Mesenchymal stem cell (in vitro differentiated cells and primary cell): ENCODE data around the gene PGGT1B. TPM values are rescaled to one million over a fixed set of nuclear protein-coding genes. Genes with fewer than 3 reads are reported as not detected.

ENCODE experiments used
- DNase-seq: peaks from one replicate; pipeline ENCODE4 v3.0.0-alpha.2; 2013
- H2AFZ ChIP-seq: one replicate; pipeline ENCODE4 v1.6.1; 2013; ENCODE audit warnings: low read depth, mild to moderate bottlenecking, control low read depth, inconsistent platforms, low read length, moderate library complexity
- H2AK5ac ChIP-seq: 2 replicates; pipeline ENCODE4 v1.6.1; 2013; ENCODE audit warnings: low read length, moderate library complexity, mild to moderate bottlenecking, inconsistent platforms; ENCODE audit not compliant: severe bottlenecking
- H2BK120ac ChIP-seq: one replicate; pipeline ENCODE4 v1.6.1; 2013; ENCODE audit warnings: low read depth, mild to moderate bottlenecking, inconsistent platforms, low read length, moderate library complexity
- H2BK12ac ChIP-seq, 2 experiments: one replicate each; pipeline ENCODE4 v1.6.1; 2013; ENCODE audit warnings: inconsistent platforms in 2 of 2, low read length in 2 of 2, mild to moderate bottlenecking in 2 of 2, moderate library complexity in 2 of 2, control low read depth in 1 of 2
- H2BK15ac ChIP-seq: one replicate; pipeline ENCODE4 v1.6.1; 2013; ENCODE audit warnings: mild to moderate bottlenecking, low read depth, inconsistent platforms; ENCODE audit not compliant: poor library complexity, severe bottlenecking
- H2BK5ac ChIP-seq: 2 replicates; pipeline ENCODE4 v1.6.1; 2013; ENCODE audit warnings: low read depth, mild to moderate bottlenecking, low read length, control low read depth, inconsistent platforms; ENCODE audit not compliant: poor library complexity, severe bottlenecking
- H3K14ac ChIP-seq, 2 experiments: one replicate each; pipeline ENCODE4 v1.6.1; 2013; ENCODE audit warnings: inconsistent platforms in 2 of 2, low read length in 2 of 2, control low read depth in 1 of 2, mild to moderate bottlenecking in 1 of 2, moderate library complexity in 1 of 2
- H3K18ac ChIP-seq, 2 experiments: one replicate each; pipeline ENCODE4 v1.6.1; 2013; ENCODE audit warnings: inconsistent platforms in 2 of 2, low read length in 2 of 2, control low read depth in 1 of 2, low read depth in 1 of 2, mild to moderate bottlenecking in 1 of 2
- H3K23ac ChIP-seq, 2 experiments: one replicate each; pipeline ENCODE4 v1.6.1; 2013; ENCODE audit warnings: inconsistent platforms in 2 of 2, low read length in 2 of 2, mild to moderate bottlenecking in 2 of 2, moderate library complexity in 2 of 2, control low read depth in 1 of 2
- H3K27ac ChIP-seq: 2 replicates; pipeline ENCODE4 v1.5.1; 2013; ENCODE audit warnings: mild to moderate bottlenecking, moderate library complexity, low read length, control low read depth, inconsistent platforms; ENCODE audit not compliant: poor library complexity, severe bottlenecking
- H3K27me3 ChIP-seq, 2 experiments: 2 replicates each; pipeline versions ENCODE4 v1.6.1 to v1.7.0; 2013; ENCODE audit warnings: low read length in 2 of 2, mild to moderate bottlenecking in 2 of 2, moderate library complexity in 2 of 2, control low read depth in 1 of 2, inconsistent platforms in 1 of 2; ENCODE audit not compliant: control insufficient read depth in 1 of 2, insufficient read depth in 1 of 2
- H3K36me3 ChIP-seq, 2 experiments: 2 replicates each; pipeline versions ENCODE4 v1.6.1 to v1.7.0; 2013; ENCODE audit warnings: low read length in 2 of 2, control low read depth in 1 of 2, inconsistent platforms in 1 of 2, low read depth in 1 of 2, mild to moderate bottlenecking in 1 of 2; ENCODE audit not compliant: insufficient read depth in 2 of 2, control insufficient read depth in 1 of 2
- H3K4ac ChIP-seq, 2 experiments: one replicate each; pipeline ENCODE4 v1.6.1; 2013; ENCODE audit warnings: inconsistent platforms in 2 of 2, low read length in 2 of 2, mild to moderate bottlenecking in 2 of 2, moderate library complexity in 2 of 2, control low read depth in 1 of 2, low read depth in 1 of 2
- H3K4me1 ChIP-seq: 2 replicates; pipeline ENCODE4 v1.6.1; 2013; ENCODE audit warnings: low read depth, low read length, control low read depth; ENCODE audit not compliant: control insufficient read depth, insufficient read depth
- H3K4me2 ChIP-seq: 2 replicates; pipeline ENCODE4 v1.6.1; 2013; ENCODE audit warnings: low read length, mild to moderate bottlenecking, inconsistent platforms; ENCODE audit not compliant: poor library complexity, severe bottlenecking
- H3K4me3 ChIP-seq, 2 experiments: 2 replicates each; pipeline versions ENCODE4 v1.5.1 to v1.7.0; 2013; ENCODE audit warnings: low read length in 2 of 2, mild to moderate bottlenecking in 2 of 2, control low read depth in 1 of 2, low read depth in 1 of 2; ENCODE audit not compliant: insufficient read depth in 1 of 2
- H3K79me1 ChIP-seq: replicated peaks from 2 replicates; pipeline ENCODE4 v1.6.1; 2013; ENCODE audit warnings: mild to moderate bottlenecking, control low read depth, low read length, inconsistent platforms; ENCODE audit not compliant: poor library complexity, severe bottlenecking
- H3K9ac ChIP-seq: 2 replicates; pipeline ENCODE4 v1.7.0; 2013; ENCODE audit warnings: mild to moderate bottlenecking, low read length, moderate library complexity
- H3K9me3 ChIP-seq: 2 replicates; pipeline ENCODE4 v1.7.0; 2013; ENCODE audit warnings: mild to moderate bottlenecking, low read length; ENCODE audit not compliant: control insufficient read depth
- H4K8ac ChIP-seq: one replicate; pipeline ENCODE4 v1.6.1; 2013; ENCODE audit warnings: inconsistent platforms, mild to moderate bottlenecking, low read length, moderate library complexity
- H4K91ac ChIP-seq: one replicate; pipeline ENCODE4 v1.6.1; 2013; ENCODE audit warnings: mild to moderate bottlenecking, low read length, inconsistent platforms
- WGBS: methylation state at CpG from one replicate; pipeline ENCODE4 v1.1.7; 2013; ENCODE audit warnings: mixed read lengths; 5-methylcytosine and 5-hydroxymethylcytosine counted together
- polyA plus RNA-seq, 2 experiments: library from polyadenylated mRNA; stranded (reverse); fragments of 200-250 nt; gene quantifications; one replicate each; pipeline ENCODE4 v1.2.3, GENCODE V29; 2013

PGGT1B gene
- 6.8 TPM for polyA plus RNA-seq (2013, experiment 1 of 2)
- 6.3 TPM for polyA plus RNA-seq (2013, experiment 2 of 2)

DNA sequence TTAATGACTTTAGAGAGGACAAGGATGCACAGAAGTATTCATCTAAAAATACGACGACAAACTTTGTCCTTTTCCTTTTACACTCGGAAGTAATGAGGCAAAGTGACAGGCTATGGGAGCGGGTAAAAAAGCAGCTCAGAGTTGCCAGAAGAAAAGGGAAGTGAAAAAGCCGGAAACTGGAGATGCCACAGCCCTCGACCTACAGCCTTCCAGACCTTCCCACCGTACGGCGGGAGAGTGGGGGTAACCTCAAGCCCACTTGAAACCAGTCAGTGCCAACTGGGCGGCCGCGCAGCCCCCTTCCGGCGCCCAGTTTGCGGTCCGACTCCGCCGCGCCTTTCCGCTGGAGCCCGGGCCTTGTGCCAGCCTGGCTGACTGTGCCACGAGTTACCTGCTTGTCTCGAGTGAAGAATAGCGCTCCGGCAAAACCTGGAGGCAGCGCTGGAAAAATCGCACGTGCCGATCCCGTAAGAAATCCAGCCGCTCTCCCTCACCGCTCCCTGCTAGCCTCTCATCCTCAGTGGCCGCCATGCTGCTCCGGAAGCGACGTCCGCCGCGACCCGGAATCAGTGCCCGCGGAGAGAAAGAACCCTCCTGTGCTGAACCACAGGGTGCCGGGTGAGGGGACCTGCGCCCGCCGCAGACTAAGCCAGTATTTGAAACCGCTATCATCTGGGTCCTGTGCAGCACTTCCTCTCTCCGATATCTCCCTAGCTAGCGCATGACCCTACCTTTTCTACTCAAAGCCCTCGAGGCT, at the start of gene PGGT1B:
Gene PGGT1B, minus strand, starts transcription at position 557 of the 757 bp plus-strand sequence. Its CDS starts 26 bp downstream, at position 531.
- Histone ChIP-seq H3K79me1 (peaks cover 3% of the 10 kb centered on the region), H3K23ac (peak within 1 kb of the TSS in 1 of 2 experiments; percentile 98), H3K9me3 (no peaks in the 10 kb centered on the region), H3K18ac (peak within 1 kb of the TSS; percentile 91 to 95), H2AK5ac (no peak within 1 kb of the TSS), H4K91ac (peak within 1 kb of the TSS; percentile 93), H2BK12ac (peak within 1 kb of the TSS in 1 of 2 experiments; percentile 3), H3K4me2 (peak within 1 kb of the TSS; percentile 91), H3K27ac (peak within 1 kb of the TSS; percentile 90), H3K4me1 (peaks cover 1% of the 10 kb centered on the region), H2BK120ac (peak within 1 kb of the TSS; percentile 79), H2AFZ (peak within 1 kb of the TSS; percentile 95), H3K4ac (peak within 1 kb of the TSS; percentile 81 to 87), H3K27me3 (no peaks in the 10 kb centered on the region), H4K8ac (peak within 1 kb of the TSS; percentile 100), H3K14ac (peak within 1 kb of the TSS in 1 of 2 experiments; percentile 18), H2BK15ac (no peak within 1 kb of the TSS), H3K9ac (peak within 1 kb of the TSS; percentile 95), H2BK5ac (peak within 1 kb of the TSS; percentile 31), H3K4me3 (peak within 1 kb of the TSS; percentile 85 to 90), H3K36me3 (peaks cover 9 to 11% of the 10 kb centered on the region in 2 experiments)
- peak; percentile 73 for DNase-seq
- WGBS, result under 1% methylated on average over 50 of the region's 50 CpGs

DNA sequence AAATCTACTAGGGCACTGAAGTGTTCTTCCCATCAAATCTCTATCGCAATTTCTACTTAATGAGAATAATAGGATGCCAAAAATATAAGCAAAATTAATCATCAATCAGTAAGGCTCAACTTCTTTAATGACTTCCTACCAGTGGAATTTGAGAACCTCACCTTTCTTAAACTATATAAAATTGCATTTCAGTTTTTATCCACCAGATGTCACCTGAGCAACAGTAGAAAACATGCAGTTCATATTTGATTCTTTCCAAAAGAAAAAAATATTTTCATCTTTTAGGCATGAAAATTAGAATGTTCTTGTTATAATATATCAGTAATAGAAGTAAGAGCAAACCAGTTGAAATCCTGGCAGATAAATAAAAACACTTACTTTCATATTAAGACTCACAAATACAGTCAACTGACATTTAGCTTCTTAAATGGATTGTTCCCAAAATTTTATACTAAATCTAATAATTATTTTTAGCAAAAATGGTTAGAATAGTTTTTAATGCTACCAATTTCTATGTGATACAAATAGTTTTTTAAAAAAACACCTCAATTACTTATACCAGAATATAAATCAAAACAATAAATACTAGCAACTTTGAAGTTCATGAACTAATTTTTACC, 47.2 kb upstream of the PGGT1B start:
- no peak overlapping the region for H3K14ac ChIP-seq
- H2AK5ac ChIP-seq, result no peak overlapping the region
- no peak overlapping the region for H3K27ac ChIP-seq
- H3K4me1 ChIP-seq, result no peaks in the 10 kb centered on the region
- no peak overlapping the region for H2BK15ac ChIP-seq
- no peaks in the 10 kb centered on the region for H3K36me3 ChIP-seq
- no peak overlapping the region for H3K4ac ChIP-seq
- DNase-seq, result peak; percentile 53
- H3K18ac ChIP-seq, result no peak overlapping the region
- H3K4me3 ChIP-seq, result no peak overlapping the region
- H3K9me3 ChIP-seq, result no peaks in the 10 kb centered on the region
- no peak overlapping the region for H2BK12ac ChIP-seq
- no peak overlapping the region for H2AFZ ChIP-seq
- no peaks in the 10 kb centered on the region for H3K79me1 ChIP-seq
- H2BK5ac ChIP-seq, result no peak overlapping the region
- no peak overlapping the region for H4K8ac ChIP-seq
- no peaks in the 10 kb centered on the region for H3K27me3 ChIP-seq
- H3K9ac ChIP-seq, result peak overlapping the region; percentile 10
- no peak overlapping the region for H3K4me2 ChIP-seq
- no peak overlapping the region for H4K91ac ChIP-seq
- H3K23ac ChIP-seq, result no peak overlapping the region
- H2BK120ac ChIP-seq, result no peak overlapping the region
- WGBS, result 45% methylated on average over 1 of the region's 1 CpG

DNA sequence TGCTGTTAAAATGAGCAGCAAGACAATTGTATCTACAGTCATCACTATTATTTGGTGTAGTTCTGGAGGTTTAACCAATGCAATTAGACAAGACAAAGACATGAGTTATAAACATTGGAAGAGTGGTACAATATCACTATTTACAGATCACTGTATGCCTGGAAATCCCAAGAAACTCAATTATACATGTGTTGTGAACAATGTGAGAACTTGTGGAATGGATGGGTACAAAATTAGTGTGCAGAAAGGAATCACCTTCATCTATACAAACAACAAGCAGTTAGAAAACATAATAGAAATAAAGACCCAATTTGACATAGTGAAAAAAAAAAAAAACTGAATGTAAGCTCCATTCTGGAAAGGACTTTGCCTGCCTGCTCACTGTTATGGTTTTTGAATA, 46.1 kb upstream of the PGGT1B start:
- no peaks in the 10 kb centered on the region for H3K36me3 ChIP-seq
- H3K9me3 ChIP-seq, result no peaks in the 10 kb centered on the region
- no peaks in the 10 kb centered on the region for H3K4me1 ChIP-seq
- no peak overlapping the region for H2AFZ ChIP-seq
- no peak overlapping the region for H3K4me2 ChIP-seq
- no peak overlapping the region for H4K91ac ChIP-seq
- no peak overlapping the region for H3K4ac ChIP-seq
- H3K23ac ChIP-seq, result no peak overlapping the region
- H3K18ac ChIP-seq, result no peak overlapping the region
- H2BK15ac ChIP-seq, result no peak overlapping the region
- DNase-seq, result no peak
- H3K79me1 ChIP-seq, result no peaks in the 10 kb centered on the region
- H3K4me3 ChIP-seq, result no peak overlapping the region
- H4K8ac ChIP-seq, result no peak overlapping the region
- H3K9ac ChIP-seq, result no peak overlapping the region
- H2BK5ac ChIP-seq, result no peak overlapping the region
- H3K27ac ChIP-seq, result no peak overlapping the region
- no peak overlapping the region for H3K14ac ChIP-seq
- H3K27me3 ChIP-seq, result no peaks in the 10 kb centered on the region
- no peak overlapping the region for H2BK12ac ChIP-seq
- H2AK5ac ChIP-seq, result no peak overlapping the region
- H2BK120ac ChIP-seq, result no peak overlapping the region

DNA sequence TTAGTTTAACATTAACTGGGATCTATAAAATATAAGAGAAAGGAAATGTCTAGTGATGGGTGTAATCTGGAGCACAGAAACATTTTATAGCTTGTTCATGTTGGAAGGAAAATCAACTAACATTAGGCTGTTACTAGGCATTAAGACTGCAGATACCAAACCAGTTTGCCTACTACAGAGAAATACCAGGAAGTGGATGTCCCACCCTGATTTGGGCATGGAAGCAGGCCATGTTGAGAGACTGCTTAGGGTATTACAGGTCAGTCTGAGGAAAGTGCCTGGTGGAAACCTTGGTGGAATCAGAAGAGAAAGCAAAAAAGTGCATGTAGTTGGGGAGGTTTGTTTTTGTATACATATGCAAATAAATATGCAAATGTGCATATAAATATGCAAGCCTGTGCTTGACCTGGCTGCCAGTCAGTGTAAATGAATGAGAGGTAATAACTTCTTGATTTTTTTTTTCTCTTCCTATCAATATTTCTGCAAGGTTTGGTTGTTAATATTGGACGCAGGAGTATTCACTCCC, 43.4 kb upstream of the PGGT1B start:
- H3K14ac ChIP-seq, result no peak overlapping the region
- no peak overlapping the region for H3K4me3 ChIP-seq

More for the DNA sequence above, 43.4 kb upstream of the PGGT1B start:
- no peaks in the 10 kb centered on the region for H3K27me3 ChIP-seq
- no peak overlapping the region for H2BK120ac ChIP-seq
- H4K91ac ChIP-seq, result no peak overlapping the region
- H3K36me3 ChIP-seq, result no peaks in the 10 kb centered on the region
- no peak overlapping the region for H3K23ac ChIP-seq
- H2BK15ac ChIP-seq, result no peak overlapping the region
- H3K4me2 ChIP-seq, result no peak overlapping the region
- no peak overlapping the region for H3K4ac ChIP-seq
- H3K18ac ChIP-seq, result no peak overlapping the region
- H3K79me1 ChIP-seq, result no peaks in the 10 kb centered on the region
- H3K9me3 ChIP-seq, result no peaks in the 10 kb centered on the region
- H3K4me1 ChIP-seq, result no peaks in the 10 kb centered on the region
- no peak overlapping the region for H2AK5ac ChIP-seq
- no peak overlapping the region for H2BK12ac ChIP-seq
- H3K27ac ChIP-seq, result no peak overlapping the region
- DNase-seq, result no peak
- 94% methylated on average over 1 of the region's 1 CpG for WGBS
- no peak overlapping the region for H4K8ac ChIP-seq
- H2AFZ ChIP-seq, result no peak overlapping the region
- H2BK5ac ChIP-seq, result no peak overlapping the region
- H3K9ac ChIP-seq, result no peak overlapping the region
